Cardiac septum (tissue), 1 donor: ENCODE results near the gene SLC43A2. TPM values are rescaled to one million over a fixed set of nuclear protein-coding genes. Genes with fewer than 3 reads are reported as not detected.

Experiments used
- DNase-seq: peaks from one replicate; pipeline ENCODE4 v3.0.0-alpha.2; 2020; ENCODE audit warnings: low spot score
- intact Hi-C: fragments of 100-400 bp; cut with DNase I; formaldehyde crosslinking; loops from one replicate; pipeline ENCODE4 v1.14.0; 2022
- total RNA-seq: library from RNA; stranded (reverse); fragmentation: NEBNext Ultra II Directional; extraction: Animal tissue kit (Norgen Biotek cat#: 25700); gene quantifications from one replicate; pipeline ENCODE4 v1.2.1, GENCODE V29; 2021
- donor health status: DM: no; HTN: no; CAD: no.

The SLC43A2 gene
- total RNA-seq, 1 donor from 2014 or later: 4.8 TPM

DNA sequence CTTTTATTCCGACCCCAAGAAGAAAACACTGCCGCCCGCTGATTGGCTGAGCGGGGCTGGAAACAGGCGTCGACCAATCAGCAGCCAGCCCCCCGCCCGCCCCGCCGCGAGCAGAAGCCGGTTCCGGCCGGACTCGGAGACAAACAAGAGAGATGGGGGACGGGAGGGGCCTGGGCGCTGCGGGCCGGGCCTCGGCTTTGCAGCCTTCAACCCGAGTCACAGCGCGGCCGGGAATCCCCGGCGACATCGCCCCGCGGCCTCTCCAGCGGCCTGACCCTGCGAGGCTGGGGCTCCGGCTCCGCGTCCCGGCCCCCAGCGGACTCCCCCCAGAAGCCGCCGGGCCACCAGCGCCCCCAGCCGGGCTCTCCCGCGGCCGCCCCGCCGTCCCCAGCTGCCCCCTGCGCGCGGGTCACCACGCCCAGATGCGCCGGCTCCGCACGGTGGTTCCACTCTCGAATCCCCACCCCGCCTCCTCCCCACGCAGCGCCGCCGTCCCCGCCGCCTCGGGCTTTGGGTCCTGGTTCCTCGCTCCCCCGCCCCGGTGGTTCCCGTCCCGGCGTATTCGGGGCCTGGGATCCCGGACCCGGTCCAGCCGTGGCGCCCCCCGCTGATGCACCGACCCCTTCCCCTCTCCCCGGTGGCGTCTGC lies 346 bp upstream of the SLC43A2 start:
- intact Hi-C loops: loop anchor here (1.0 kb wide), 1 partner anchor 55 kb away; no protein-coding TSS in a partner anchor
- DNase-seq: peak; percentile 97

DNA sequence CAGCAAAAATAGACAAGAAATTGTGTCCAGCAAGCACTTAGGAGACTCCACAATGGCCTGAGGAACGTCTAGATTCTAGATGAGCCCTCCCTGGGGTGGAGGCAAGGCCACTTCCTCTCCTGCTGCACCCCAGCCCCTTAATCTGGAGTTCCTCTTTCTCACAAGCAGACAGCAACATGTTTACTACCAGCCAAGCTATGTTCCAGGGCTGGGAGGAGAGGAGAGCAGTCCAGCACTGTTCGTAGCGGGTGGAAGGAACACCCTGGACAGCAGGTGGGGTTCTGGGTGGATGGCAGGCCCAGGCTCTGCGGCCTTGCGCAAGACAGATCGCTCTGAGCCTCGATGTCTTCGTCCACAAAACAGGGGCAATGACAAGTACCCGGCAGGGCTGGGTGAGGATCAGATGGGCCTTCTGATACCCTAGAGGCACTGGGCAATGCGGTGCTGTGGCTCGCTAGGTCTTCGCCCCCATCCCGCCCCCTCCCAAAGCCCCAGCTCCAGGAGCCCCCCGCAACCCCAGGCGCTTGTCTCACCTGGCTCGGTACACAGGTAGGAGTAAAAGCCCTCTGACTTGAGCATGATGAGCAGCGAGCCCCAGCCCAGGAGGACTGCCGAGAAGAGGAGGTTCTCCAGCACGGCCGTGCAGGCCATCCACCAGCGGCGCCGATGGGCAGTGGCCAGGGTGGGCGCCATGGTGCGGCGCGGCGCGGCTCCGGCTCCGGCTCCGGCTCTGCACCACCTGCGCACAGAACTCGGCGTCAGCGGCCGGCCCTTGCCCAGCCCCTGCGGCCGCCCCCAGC lies 1.3 kb downstream of the SLC43A2 start:
- DNase-seq: no peak
- intact Hi-C loops: no loop called here

DNA sequence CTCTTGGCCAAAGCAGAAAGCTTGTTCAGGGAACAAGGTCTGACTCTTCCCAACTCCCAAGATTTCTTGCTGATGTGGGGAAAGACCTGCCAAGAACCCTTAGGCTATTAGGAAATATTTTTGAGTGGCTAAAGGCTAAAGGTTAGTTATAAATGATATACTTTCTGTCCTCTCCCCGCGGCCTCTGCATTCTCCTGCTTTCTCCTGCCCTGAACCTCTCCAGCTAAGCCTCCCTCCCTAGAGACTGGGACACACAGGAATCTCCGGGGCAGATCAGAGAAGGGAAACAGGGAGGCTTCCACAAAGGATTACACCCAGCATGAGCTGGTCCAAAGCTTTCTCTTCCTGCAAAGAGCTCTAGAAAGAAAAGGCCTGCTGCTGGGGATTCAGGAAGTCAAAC lies 2.3 kb downstream of the SLC43A2 start:
- intact Hi-C loops: no loop called here
- DNase-seq: no peak

DNA sequence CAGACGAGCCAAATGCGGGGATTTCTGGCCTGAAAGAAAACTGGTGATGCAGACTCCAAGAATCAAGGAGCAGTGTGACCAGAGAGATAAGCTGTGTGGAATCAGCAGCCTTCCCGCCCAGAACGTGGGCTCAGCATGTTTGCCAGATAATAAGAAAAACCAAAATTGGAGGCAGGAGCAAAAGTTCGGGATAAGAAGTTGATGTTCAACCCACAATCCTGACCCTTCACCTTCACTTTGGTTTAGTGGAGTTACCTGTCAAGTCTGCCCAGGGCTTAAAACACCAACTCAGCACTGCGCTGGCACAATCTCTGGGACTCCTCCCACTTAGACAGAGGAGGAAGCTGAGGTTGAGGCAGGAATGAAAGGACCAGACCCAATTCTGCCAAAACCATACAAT lies 3.1 kb downstream of the SLC43A2 start:
- DNase-seq: no peak
- intact Hi-C loops: no loop called here

DNA sequence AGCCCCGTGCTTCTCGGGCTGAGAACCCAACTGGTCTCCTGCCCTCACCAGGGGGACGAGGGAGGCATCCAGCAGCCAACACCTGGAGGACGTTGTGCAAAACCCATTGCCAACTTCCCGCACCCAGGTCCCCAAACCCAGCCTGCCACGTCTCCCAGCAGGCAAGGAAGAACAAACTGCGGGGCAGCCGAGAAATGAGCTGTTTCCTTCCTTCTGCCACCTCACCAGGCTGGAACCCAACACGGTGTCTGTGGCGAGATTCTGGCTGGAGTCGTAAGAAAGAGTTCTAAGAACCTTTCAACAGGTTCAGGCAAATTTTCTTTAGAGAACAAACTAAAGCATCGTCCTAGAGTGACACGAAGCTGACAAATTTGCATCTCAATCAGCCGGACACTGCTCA lies 3.6 kb downstream of the SLC43A2 start:
- DNase-seq: no peak
- intact Hi-C loops: no loop called here

DNA sequence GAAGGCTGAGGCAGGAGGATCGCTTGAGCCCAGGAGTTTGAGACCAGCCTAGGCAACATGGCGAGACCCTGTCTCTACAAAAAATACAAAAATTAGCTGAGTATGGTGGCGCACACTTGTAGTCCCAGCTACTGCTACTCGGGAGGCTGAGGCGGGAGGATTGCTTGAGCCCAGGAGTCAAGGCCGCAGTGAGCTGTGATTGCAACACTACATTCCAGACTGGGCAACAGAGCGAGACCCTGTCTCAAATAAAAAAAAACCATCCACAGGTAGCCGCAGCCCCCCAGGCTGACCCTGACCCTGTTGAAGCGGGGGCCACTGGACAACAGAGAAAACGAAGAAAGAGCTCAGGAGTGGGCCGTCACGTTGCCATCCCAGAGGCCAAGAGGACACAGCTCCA lies 4.0 kb downstream of the SLC43A2 start:
- no peak for DNase-seq
- intact Hi-C loops: no loop called here

DNA sequence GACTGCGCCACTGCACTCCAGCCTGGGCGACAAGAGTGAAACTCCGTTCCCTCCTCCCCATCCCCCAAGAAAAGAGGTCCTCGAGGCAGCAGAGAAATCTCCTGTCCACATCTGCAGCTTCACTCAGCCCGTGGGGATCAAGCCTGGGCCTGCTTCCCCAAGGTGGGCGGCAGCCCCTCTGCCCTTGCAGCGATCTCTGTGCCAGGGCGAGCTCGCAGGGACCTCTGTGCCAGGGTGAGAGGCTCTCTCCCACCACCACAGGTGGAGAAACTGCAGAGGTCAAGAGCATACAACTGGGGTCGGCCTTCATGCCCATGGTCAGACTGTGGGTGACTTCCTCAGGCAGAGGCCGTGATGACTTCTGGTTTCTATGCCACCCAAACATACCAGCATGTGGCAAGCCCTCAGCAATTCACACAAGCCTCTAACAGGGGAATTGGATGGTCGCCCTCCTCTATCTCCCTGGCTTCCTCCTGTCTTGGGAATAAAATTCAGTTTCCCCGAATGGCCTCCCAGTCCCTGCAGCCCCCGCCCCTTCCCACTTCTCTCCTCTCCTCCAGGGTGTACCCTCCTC lies 5.5 kb downstream of the SLC43A2 start:
- intact Hi-C loops: no loop called here
- no peak for DNase-seq

DNA sequence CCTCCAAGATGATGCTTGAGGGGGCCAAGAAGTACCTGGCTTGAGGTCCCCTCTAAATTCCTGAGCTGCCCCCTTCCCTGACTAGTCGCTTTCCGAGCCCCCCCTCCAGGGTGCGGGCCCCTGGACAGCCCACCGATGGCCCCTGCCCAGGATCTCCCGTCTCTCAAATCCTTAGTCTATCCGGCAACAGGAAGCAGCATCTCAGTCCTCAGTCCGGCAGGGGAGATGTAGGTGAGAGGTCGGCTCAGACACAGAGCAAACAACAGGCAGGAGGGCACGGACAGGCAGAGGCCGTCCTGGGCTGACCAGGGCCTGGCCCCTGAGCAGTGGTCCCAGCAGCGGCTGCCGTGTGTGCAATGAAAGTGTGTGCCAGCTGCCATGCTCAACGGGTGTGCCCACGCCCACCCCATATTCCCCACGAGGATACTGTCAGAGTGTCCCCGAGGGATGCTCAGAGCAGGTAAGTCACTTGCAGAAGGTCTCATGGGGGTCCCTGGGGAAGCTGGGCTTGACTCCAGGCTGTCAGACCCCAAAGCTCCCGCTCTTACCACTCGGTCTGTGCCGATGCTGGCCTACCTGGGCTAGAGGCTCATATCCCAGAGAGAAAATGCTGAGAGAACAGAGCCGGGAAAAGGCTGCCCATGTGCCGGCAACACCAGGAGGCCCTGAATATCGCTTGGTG lies 7.2 kb downstream of the SLC43A2 start:
- intact Hi-C loops: no loop called here

DNA sequence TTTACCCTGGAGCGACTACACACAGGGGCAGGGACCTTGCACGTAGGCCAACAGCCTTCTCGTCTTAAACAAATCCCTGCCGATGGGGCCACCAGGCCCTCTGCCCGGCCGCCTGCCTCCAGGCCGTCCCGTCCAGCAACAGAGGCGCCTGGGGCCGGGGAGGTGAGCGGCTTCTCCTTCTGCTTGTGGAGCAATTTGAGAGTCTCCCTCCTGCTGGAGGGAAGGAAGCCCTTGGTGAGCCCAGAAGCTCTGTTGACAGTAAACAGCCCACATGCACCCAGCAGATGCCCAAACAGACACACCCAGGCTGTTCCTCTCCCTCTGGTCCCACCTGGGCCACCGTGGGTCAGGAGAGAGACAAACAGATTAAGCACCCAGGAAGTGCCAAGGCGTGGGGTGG lies 8.1 kb downstream of the SLC43A2 start:
- DNase-seq: no peak
- intact Hi-C loops: no loop called here

More for the DNA sequence above, 7.2 kb downstream of the SLC43A2 start:
- no peak for DNase-seq

DNA sequence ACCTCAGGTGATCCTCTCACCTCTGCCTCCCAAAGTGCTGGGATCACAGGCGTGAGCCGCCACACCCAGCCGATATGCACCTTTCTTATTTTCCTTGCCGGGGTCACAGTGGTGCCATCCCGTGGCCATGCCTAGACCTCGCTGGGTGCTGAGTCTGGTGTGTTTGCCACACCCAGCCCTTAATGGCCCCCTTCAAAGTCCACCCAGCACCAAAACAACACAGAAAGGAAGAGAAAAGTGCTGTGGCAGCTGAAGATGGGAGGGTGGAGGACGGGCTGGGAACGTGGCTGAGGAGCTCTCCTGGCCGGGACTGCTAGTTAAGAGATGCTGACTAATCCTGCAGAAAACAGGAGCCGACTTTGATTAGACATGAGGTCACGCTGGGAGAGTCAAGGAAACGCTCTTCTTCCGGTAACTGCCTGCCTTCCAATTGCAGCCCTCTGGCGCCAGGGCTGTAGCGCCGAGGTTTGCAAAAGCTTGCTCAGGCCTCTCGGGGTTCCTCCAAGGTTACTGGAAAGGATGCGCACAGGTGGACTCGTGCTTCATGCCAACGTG lies 10.9 kb downstream of the SLC43A2 start:
- intact Hi-C loops: no loop called here
- DNase-seq: no peak

DNA sequence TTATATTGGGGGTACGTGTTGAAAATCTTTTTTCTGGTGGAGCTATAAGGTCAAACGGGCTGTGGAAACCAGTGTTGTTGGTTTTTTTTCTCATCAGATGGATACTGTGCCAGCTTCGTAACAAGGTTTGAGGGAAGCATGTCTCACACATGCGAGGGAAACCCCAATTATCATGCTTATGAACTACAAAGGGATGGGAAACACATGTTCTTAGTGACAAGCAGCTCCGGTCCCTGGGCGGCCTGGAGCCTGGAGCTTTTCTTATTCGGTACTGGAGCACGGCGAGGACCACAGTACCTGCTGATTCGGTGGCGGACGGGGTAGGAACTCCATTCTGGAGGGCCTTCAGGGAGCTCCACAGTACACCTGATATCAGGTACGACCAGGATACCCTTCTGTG lies 12.5 kb downstream of the SLC43A2 start:
- intact Hi-C loops: no loop called here
- DNase-seq: no peak

DNA sequence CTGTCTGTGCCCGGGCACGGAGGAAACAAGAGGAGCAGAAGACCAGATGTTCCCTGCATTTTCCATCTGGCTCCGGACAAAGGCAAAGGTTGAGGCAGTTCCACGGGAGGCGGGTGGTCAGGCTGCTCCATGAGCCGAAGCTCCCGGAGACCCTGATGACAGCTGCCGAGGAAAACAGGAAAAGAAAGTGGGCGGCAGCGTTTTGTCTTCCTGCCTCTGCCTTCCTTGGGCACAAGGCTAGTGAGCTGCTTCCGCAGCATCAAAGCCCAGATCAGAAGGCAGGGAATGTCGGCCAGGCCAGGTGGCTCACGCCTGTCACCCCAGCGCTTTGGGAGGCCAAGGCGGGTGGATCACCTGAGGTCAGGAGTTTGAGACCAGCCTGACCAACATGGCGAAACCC lies 16.2 kb downstream of the SLC43A2 start:
- intact Hi-C loops: no loop called here

DNA sequence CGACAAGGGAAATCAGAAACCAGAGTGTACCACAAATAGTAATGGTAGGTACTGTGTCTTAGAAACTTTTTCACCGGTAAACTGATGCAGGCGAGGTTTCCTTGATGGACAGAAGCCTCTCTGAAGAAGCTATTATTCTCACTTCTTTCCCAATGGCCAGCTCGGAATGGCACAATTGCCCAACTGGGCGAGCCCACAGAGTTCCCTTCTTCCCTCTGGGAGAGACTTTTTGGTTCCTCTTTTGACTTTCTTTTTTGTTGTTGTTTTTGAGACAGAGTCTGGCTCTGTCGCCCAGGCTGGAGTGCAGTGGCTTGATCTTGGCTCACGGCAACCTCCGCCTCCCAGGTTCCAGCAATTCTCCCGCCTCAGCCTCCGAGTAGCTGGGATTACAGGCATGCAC lies 16.9 kb downstream of the SLC43A2 start:
- no peak for DNase-seq
- intact Hi-C loops: no loop called here

More for the DNA sequence above, 16.2 kb downstream of the SLC43A2 start:
- no peak for DNase-seq

DNA sequence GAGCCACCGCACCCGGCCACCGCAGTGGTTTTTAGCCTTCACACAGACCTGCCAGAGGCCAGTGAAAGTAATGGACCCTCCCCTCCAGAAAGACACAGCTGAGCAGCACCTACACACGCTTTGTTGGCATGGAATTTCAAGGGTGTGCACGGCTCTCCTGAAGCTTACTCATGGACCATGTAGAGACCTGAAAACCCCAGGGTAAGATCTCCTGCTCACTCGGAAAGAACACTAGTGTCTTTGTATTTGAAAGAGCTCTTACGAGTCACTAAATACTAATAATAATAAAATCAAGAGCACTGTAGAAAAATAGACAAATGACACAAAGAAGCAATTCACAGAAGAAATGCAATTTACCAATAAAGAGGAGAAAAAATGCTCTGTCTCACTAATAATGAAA lies 20.0 kb downstream of the SLC43A2 start:
- no peak for DNase-seq
- intact Hi-C loops: no loop called here

DNA sequence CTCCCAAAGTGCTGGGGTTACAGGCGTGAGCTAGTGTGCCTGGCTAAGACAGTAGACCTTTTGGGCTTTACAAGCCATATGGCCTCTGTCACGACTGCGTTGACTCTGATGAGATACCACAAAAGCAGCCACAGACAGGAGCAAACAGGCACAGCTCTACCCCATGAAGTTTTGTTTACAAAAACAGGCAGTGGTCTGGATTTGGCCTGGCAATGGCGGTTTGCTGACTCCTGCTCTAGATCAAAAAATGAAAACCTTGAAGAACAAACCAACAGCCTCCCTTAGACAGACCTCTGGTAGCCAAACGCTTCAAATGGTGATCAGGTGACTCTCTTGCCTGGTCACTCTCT lies 20.7 kb downstream of the SLC43A2 start:
- intact Hi-C loops: no loop called here

DNA sequence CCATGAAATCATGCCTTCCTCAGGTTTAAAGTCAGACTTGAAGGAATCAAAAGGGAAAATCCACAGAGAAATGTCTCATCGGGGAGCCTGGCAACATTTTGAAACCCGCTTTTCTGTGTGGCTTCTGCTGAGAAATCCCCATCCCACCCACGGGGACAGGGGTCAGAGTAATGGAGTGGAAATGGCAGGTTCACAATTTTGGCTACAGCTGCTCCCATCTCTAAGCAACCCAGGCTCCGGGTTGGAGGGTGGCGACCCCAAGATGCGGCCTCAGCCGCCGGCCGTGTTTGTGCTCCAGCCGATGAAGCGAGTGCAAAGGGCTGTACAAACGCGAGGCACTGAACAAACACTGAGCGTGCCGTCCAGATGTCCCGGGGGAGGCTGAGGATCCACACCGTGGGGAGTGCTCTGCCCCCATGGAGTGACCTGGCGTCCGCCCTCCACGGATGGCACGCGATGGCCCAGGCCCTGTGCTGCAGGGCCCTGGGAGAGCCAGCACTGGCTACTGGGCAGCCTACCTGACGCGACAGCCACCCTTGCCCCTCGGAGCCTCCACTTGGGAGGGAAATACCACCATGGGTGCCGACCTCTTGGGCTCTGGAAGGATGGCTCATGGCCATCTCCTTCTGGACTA lies 22.2 kb downstream of the SLC43A2 start:
- intact Hi-C loops: no loop called here
- DNase-seq: no peak

More for the DNA sequence above, 20.7 kb downstream of the SLC43A2 start:
- no peak for DNase-seq

DNA sequence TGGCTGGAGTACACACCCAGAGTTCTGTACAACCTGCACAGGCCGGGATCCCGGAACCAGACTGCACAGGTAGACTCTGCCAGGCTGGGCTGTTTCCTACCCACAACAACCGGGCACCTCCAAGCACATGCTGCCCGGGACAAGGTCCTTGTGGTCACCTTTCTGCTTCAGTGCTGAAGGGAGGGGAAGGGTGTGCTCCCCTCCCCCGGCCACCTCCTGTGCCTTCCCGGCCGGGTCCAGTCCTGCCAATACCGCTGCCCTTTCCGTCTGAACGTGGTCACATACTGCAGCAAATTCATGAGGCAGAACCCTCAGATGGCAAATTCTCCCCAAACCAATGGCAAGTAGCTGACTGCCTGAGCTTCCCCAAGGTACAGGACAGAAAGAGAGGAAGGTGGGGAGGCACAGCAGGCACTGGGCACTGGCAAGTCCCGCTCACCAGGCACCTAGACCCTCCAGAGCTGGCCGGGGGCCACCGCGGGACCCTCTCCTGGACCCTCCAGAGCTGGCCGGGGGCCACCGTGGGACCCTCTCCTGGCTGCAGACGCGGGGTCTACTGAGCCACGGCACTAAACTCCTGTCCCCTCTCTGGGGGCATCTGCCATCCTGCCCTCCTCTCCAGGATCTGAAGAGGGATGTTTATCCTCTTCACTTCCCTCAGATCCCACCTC lies 22.8 kb downstream of the SLC43A2 start:
- intact Hi-C loops: no loop called here
- DNase-seq: no peak

DNA sequence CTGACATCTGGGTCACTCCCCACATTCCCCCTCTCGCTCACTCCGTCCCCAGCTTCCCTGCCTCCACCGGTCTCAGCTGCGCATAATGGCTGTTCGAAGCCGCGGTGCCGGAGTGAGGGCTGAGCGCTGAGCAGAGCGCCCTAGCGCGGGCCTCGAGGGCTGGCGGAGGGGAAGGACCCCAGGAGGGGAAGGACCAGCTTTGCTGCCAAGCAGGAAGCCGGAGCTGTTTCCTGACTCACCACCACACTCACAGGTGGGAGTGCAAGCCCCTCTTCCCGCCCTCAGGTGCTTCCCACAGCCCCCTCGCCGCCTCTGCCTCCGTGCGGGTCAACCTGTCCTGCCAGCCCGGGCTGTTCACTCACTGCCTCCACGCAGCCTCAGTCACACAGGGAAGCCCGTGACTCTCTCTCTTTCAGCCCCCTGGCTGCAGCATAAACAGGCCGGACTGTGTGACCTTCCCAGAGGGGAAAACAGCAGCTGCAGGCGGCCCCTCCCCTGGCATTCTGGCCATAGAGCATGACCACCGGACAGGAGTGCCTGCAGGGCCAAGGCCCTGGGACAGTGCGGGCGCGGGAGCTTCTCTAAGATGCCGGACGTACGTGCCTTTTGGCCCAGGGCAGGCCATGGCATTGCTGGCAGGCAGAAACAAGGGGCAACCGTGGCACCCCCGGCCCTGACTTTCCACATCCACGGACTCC lies 23.7 kb downstream of the SLC43A2 start:
- intact Hi-C loops: no loop called here
- DNase-seq: no peak

DNA sequence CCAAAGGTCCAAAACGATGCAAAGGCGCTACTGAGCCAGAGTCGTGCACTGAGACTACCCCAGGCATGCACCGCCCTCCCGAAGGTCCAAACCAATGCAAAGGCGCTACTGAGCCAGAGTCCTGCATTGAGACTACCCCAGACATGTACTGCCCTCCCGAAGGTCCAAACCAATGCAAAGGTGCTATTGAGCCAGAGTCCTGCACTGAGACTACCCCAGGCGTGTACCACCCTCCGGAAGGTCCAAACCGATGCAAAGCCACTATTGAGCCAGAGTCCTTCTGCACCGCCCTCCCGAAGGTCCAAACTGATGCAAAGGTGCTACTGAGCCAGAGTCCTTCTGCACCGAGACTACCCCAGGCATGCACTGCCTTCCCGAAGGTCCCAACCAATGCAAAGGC lies 27.1 kb downstream of the SLC43A2 start:
- no peak for DNase-seq
- intact Hi-C loops: no loop called here
